Measurements from ENCODE around the gene USP25. TPM values are rescaled to one million over a fixed set of nuclear protein-coding genes. Genes with fewer than 3 reads are reported as not detected.
"Not testable (repeated sequence)": the region's sequence is repeated elsewhere in the genome, so short reads cannot be mapped to it uniquely, and the experiment has no call there.

Gene USP25
- polyA plus RNA-seq, 3 donors: 54.3 to 63.7 (median 63.2) TPM

GRCh38 chr21:15732290-15732995, 2.7 kb downstream of the USP25 start:
- no peak for DNase-seq (ENCODE audit: low read depth in 3 of 3, low spot score in 2 of 3)

GRCh38 chr21:15732996-15733329, 3.2 kb downstream of the USP25 start:
- DNase-seq (ENCODE audit: low read depth in 3 of 3, low spot score in 2 of 3): no peak

GRCh38 chr21:15735409-15735808, 5.6 kb downstream of the USP25 start:
- DNase-seq (ENCODE audit: low read depth in 3 of 3, low spot score in 2 of 3): no peak

- DNase-seq (ENCODE audit: low read depth in 3 of 3, low spot score in 2 of 3): not testable (repeated sequence)
These were observed 6.1 kb downstream of the USP25 start for GRCh38 chr21:15735931-15736330.

GRCh38 chr21:15738779-15739178, 9.0 kb downstream of the USP25 start:
- DNase-seq (ENCODE audit: low read depth in 3 of 3, low spot score in 2 of 3): not testable (repeated sequence)

- DNase-seq (ENCODE audit: low read depth in 3 of 3, low spot score in 2 of 3): no peak
These were observed 10.6 kb downstream of the USP25 start for GRCh38 chr21:15740383-15740782.

GRCh38 chr21:15741510-15741909, 11.7 kb downstream of the USP25 start:
- DNase-seq (ENCODE audit: low read depth in 3 of 3, low spot score in 2 of 3): no peak

GRCh38 chr21:15742052-15742670, 12.4 kb downstream of the USP25 start:
- DNase-seq (ENCODE audit: low read depth in 3 of 3, low spot score in 2 of 3): no peak

- DNase-seq (ENCODE audit: low read depth in 3 of 3, low spot score in 2 of 3): no peak
These were observed 12.9 kb downstream of the USP25 start for GRCh38 chr21:15742694-15743093.

- no peak for DNase-seq (ENCODE audit: low read depth in 3 of 3, low spot score in 2 of 3)
These were observed 13.8 kb downstream of the USP25 start for GRCh38 chr21:15743593-15743992.

GRCh38 chr21:15744926-15745325, 15.1 kb downstream of the USP25 start:
- no peak for DNase-seq (ENCODE audit: low read depth in 3 of 3, low spot score in 2 of 3)

- no peak for DNase-seq (ENCODE audit: low read depth in 3 of 3, low spot score in 2 of 3)
These were observed 18.8 kb downstream of the USP25 start for GRCh38 chr21:15748586-15748985.

- DNase-seq (ENCODE audit: low read depth in 3 of 3, low spot score in 2 of 3): no peak
These were observed 19.5 kb downstream of the USP25 start for GRCh38 chr21:15749082-15749860.

GRCh38 chr21:15749861-15750159, 20.0 kb downstream of the USP25 start:
- no peak for DNase-seq (ENCODE audit: low read depth in 3 of 3, low spot score in 2 of 3)

GRCh38 chr21:15751037-15751436, 21.3 kb downstream of the USP25 start:
- DNase-seq (ENCODE audit: low read depth in 3 of 3, low spot score in 2 of 3): no peak

GRCh38 chr21:15751546-15751945, 21.8 kb downstream of the USP25 start:
- no peak for DNase-seq (ENCODE audit: low read depth in 3 of 3, low spot score in 2 of 3)

GRCh38 chr21:15752763-15753407, 23.1 kb downstream of the USP25 start:
- no peak for DNase-seq (ENCODE audit: low read depth in 3 of 3, low spot score in 2 of 3)

- no peak for DNase-seq (ENCODE audit: low read depth in 3 of 3, low spot score in 2 of 3)
These were observed 24.0 kb downstream of the USP25 start for GRCh38 chr21:15753741-15754140.

GRCh38 chr21:15754640-15755039, 24.9 kb downstream of the USP25 start:
- no peak for DNase-seq (ENCODE audit: low read depth in 3 of 3, low spot score in 2 of 3)

- DNase-seq (ENCODE audit: low read depth in 3 of 3, low spot score in 2 of 3): no peak
These were observed 25.3 kb downstream of the USP25 start for GRCh38 chr21:15755125-15755524.

GRCh38 chr21:15759469-15759868, 29.7 kb downstream of the USP25 start:
- no peak for DNase-seq (ENCODE audit: low read depth in 3 of 3, low spot score in 2 of 3)
